Activated naive CD8-positive, alpha-beta T cell treated with anti-CD3 and anti-CD28 coated beads, Interleukin-2, amount 50 U/mL, for 24 hours (primary cell): ENCODE results near the gene RPS6KA3.

Source experiments
- ATAC-seq: fragments of 150-1000 bp; cut with Tn5 transposase; one replicate; pipeline ENCODE4 v1.10.0; 2021
- DNase-seq: peaks from one replicate; pipeline ENCODE4 v3.0.0; 2021
- H3K27ac Mint-ChIP-seq: one replicate; pipeline ENCODE4 v1.8.0; 2021; ENCODE audit warnings: mild to moderate bottlenecking, mixed read lengths
- H3K27me3 Mint-ChIP-seq: one replicate; pipeline ENCODE4 v1.8.0; 2021; ENCODE audit warnings: mixed read lengths
- H3K36me3 Mint-ChIP-seq: one replicate; pipeline ENCODE4 v1.8.0; 2021; ENCODE audit warnings: low read depth, mixed read lengths
- H3K4me1 Mint-ChIP-seq: one replicate; pipeline ENCODE4 v1.8.0; 2021; ENCODE audit warnings: mixed read lengths
- H3K4me3 Mint-ChIP-seq: one replicate; pipeline ENCODE4 v1.8.0; 2021; ENCODE audit warnings: mild to moderate bottlenecking, moderate library complexity, mixed read lengths
- H3K9me3 Mint-ChIP-seq: one replicate; pipeline ENCODE4 v1.8.0; 2021; ENCODE audit warnings: mixed read lengths

The RPS6KA3 gene

DNA sequence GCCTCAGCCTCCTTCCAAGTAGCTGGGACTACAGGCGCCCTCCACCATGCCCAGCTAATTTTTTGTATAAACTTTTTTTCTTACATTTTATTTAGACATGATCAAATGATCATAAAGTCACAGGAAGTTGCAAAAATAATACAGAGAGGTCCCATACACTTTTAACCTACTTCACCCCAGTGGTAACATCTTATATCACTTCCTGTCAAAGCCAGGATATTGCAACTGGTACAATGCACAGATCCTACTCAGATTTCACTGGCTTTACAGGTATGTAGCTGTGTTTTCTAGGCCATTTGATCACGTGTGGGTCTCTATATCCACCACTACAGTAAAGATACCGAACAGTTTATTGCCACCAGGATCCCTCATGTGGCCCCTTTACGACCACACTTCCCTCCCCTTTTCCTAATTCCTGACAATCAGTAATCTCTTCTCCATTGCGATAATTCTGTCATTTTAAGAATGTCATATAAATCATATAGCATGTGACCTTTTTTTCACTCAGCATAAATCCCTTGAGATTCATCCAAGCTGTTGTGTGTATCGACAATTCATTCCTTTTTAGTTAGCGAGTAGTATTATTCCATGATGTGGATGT, 18.0 kb downstream of the RPS6KA3 start:
- peaks cover 24% of the 10 kb centered on the region for H3K36me3 Mint-ChIP-seq
- no peak overlapping the region for H3K4me3 Mint-ChIP-seq
- DNase-seq (no peak), ATAC-seq (no peak)
- no peak overlapping the region for H3K27ac Mint-ChIP-seq
- H3K4me1 Mint-ChIP-seq, result peaks cover 36% of the 10 kb centered on the region
- no peaks in the 10 kb centered on the region for H3K27me3 Mint-ChIP-seq
- no peaks in the 10 kb centered on the region for H3K9me3 Mint-ChIP-seq

DNA sequence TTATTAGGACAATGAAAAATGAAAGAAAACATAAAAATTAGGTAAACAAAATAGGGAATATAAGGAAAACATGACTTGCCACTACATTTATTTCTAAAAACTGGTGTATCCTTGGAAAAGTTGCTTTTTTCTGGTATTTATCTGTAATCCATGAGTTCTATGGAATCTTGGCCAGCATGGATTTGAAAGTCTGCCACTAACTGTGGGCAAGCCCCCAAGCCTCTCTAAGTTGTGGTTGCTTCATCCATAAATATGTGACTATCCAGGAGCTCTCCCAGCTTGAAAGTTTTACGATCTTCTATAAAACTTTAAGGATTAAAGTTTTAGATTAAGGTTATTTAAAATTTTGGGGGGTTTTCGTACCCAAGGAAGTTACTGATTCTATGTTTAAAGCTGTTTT, 21.8 kb downstream of the RPS6KA3 start:
- DNase-seq (no peak), ATAC-seq (no peak)
- Mint-ChIP-seq H3K9me3 (no peaks in the 10 kb centered on the region), H3K36me3 (peaks cover 20% of the 10 kb centered on the region), H3K4me3 (no peak overlapping the region), H3K27me3 (no peaks in the 10 kb centered on the region), H3K4me1 (peaks cover 33% of the 10 kb centered on the region), H3K27ac (no peak overlapping the region)

DNA sequence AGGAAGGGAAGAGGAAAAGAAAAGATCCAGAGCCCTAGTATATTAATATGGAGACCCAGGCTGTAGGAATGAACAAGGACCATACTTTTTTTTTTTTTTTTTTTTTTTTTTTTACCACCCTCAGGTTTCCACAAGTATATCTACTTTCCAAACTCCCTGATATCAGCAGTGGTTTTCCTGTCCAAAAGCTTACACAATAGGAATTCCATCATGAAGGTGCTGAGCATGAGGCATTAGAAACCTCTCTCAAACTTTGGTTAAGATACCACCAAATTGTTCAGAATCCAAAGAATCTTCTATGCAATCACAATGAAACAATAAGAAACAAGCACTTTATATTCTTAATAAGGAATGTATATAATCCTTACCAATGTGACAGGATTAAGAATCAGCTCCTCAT, 26.5 kb downstream of the RPS6KA3 start:
- peaks cover 4% of the 10 kb centered on the region for H3K9me3 Mint-ChIP-seq
- no peak for DNase-seq
- H3K27ac Mint-ChIP-seq, result no peak overlapping the region
- no peak for ATAC-seq
- H3K36me3 Mint-ChIP-seq, result peaks cover 33% of the 10 kb centered on the region
- no peak overlapping the region for H3K4me3 Mint-ChIP-seq
- no peaks in the 10 kb centered on the region for H3K27me3 Mint-ChIP-seq
- H3K4me1 Mint-ChIP-seq, result peaks cover 43% of the 10 kb centered on the region

DNA sequence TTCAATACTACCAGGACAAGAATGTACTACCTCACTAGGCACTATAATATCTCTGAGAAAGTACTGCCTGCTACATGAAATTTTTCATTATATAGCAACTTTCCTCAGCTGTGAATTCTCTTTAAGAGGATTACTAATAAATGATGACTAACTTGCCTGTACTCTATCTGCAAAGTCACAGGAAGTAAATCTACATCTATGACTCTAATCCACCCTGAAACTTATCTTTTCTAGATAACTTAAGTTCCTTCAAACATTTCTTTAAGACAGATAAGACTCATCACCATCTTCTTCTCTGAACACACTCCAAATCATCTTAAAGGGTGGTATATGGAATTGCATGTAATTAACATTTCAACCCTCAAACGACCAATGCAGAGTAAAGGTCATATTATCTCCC, 28.8 kb downstream of the RPS6KA3 start:
- Mint-ChIP-seq H3K27ac (no peak overlapping the region), H3K9me3 (peaks cover 4% of the 10 kb centered on the region), H3K36me3 (peaks cover 49% of the 10 kb centered on the region), H3K4me3 (no peak overlapping the region), H3K27me3 (no peaks in the 10 kb centered on the region), H3K4me1 (peaks cover 43% of the 10 kb centered on the region)
- DNase-seq, result no peak
- peak; percentile 66 for ATAC-seq

DNA sequence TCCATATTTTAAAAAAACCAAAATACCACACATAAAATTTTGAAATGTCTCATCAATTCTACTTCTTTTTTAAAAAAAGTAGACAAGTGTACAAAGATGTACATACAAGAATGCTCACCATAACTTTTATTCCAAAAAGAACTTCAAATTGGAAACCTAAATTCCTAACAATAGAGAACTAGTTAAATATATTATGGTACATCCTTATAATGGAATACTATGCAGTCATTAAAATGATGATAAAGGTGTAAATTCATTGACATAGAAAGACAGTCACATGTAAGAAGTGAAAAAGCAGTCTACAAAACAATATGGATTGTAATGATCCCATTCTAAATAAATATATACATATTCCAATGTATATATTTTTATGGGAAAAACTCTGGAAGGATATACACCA, 31.0 kb downstream of the RPS6KA3 start:
- Mint-ChIP-seq H3K36me3 (peaks cover 44% of the 10 kb centered on the region), H3K4me3 (no peak overlapping the region), H3K4me1 (peaks cover 35% of the 10 kb centered on the region), H3K27me3 (no peaks in the 10 kb centered on the region), H3K9me3 (peaks cover 4% of the 10 kb centered on the region), H3K27ac (no peak overlapping the region)
- DNase-seq, result no peak
- ATAC-seq, result no peak

GRCh38 chrX:20233336-20233735, 33.4 kb downstream of the RPS6KA3 start:
- peaks cover 54% of the 10 kb centered on the region for H3K36me3 Mint-ChIP-seq
- ATAC-seq (no peak), DNase-seq (no peak)
- H3K27ac Mint-ChIP-seq, result no peak overlapping the region
- no peak overlapping the region for H3K4me3 Mint-ChIP-seq
- H3K9me3 Mint-ChIP-seq, result peaks cover 4% of the 10 kb centered on the region
- peaks cover 23% of the 10 kb centered on the region for H3K4me1 Mint-ChIP-seq
- H3K27me3 Mint-ChIP-seq, result no peaks in the 10 kb centered on the region

- H3K27ac Mint-ChIP-seq, result no peak overlapping the region
- DNase-seq, result no peak
- no peak for ATAC-seq
- peaks cover 50% of the 10 kb centered on the region for H3K36me3 Mint-ChIP-seq
- H3K4me1 Mint-ChIP-seq, result peaks cover 25% of the 10 kb centered on the region
- H3K9me3 Mint-ChIP-seq, result peaks cover 4% of the 10 kb centered on the region
- H3K4me3 Mint-ChIP-seq, result no peak overlapping the region
- H3K27me3 Mint-ChIP-seq, result no peaks in the 10 kb centered on the region
Observed at GRCh38 chrX:20231598-20231997, 35.1 kb downstream of the RPS6KA3 start.

- DNase-seq, result no peak
- peak overlapping the region; percentile 31 for H3K27ac Mint-ChIP-seq
- peaks cover 45% of the 10 kb centered on the region for H3K36me3 Mint-ChIP-seq
- no peak for ATAC-seq
- H3K27me3 Mint-ChIP-seq, result no peaks in the 10 kb centered on the region
- peaks cover 29% of the 10 kb centered on the region for H3K4me1 Mint-ChIP-seq
- H3K9me3 Mint-ChIP-seq, result no peaks in the 10 kb centered on the region
- H3K4me3 Mint-ChIP-seq, result no peak overlapping the region
Observed at GRCh38 chrX:20230406-20230805, 36.3 kb downstream of the RPS6KA3 start.

- DNase-seq, result no peak
- no peaks in the 10 kb centered on the region for H3K9me3 Mint-ChIP-seq
- peaks cover 36% of the 10 kb centered on the region for H3K4me1 Mint-ChIP-seq
- ATAC-seq, result no peak
- H3K27me3 Mint-ChIP-seq, result no peaks in the 10 kb centered on the region
- H3K4me3 Mint-ChIP-seq, result no peak overlapping the region
- peaks cover 44% of the 10 kb centered on the region for H3K36me3 Mint-ChIP-seq
- no peak overlapping the region for H3K27ac Mint-ChIP-seq
Observed at GRCh38 chrX:20229155-20229554, 37.6 kb downstream of the RPS6KA3 start.

DNA sequence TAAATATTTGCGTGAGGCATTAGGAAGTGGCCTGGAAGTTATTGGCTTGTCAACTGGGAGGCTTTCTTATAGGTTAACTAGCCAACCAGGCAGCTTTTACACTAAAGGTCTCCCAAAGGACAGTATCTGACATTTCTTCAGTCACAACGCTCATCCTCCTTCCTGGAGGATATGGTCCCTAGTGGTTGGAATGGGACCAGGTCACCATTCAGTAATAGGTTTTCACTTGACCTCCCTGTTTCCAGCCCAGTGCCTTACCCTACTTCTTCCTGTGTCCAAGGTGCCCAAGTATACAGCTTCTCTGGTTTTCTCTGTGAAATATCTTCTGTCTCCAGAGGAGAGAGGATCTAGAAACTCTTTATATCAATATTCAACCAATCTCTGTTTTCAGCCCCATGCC, 38.5 kb downstream of the RPS6KA3 start:
- Mint-ChIP-seq H3K9me3 (no peaks in the 10 kb centered on the region), H3K36me3 (peaks cover 41% of the 10 kb centered on the region), H3K27ac (no peak overlapping the region), H3K4me1 (peaks cover 44% of the 10 kb centered on the region), H3K4me3 (no peak overlapping the region), H3K27me3 (no peaks in the 10 kb centered on the region)
- no peak for DNase-seq
- no peak for ATAC-seq

GRCh38 chrX:20227116-20227515, 39.6 kb downstream of the RPS6KA3 start:
- DNase-seq, result no peak
- Mint-ChIP-seq H3K4me3 (no peak overlapping the region), H3K27ac (peak overlapping the region; percentile 5), H3K27me3 (no peaks in the 10 kb centered on the region), H3K4me1 (peaks cover 47% of the 10 kb centered on the region), H3K9me3 (no peaks in the 10 kb centered on the region), H3K36me3 (peaks cover 34% of the 10 kb centered on the region)
- ATAC-seq, result no peak

DNA sequence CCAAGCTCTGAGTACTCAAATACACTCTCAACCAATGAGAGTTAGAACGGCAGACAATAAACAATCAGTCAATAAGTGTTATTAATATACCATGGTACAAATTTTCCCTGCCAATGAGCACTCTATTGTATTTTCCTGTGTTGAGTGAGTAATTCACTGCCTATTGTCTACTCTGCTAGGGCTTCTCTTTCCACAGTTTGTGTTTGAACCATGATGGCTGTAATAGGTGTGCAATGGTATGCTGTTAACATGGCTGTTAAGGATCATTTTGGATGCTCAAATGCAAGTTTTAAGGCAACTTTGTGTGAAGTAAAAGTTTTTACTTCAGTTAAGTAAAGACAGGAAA, 41.2 kb downstream of the RPS6KA3 start:
- peaks cover 49% of the 10 kb centered on the region for H3K4me1 Mint-ChIP-seq
- no peaks in the 10 kb centered on the region for H3K9me3 Mint-ChIP-seq
- H3K36me3 Mint-ChIP-seq, result peaks cover 30% of the 10 kb centered on the region
- no peaks in the 10 kb centered on the region for H3K27me3 Mint-ChIP-seq
- H3K27ac Mint-ChIP-seq, result peak overlapping the region; percentile 88
- ATAC-seq (no peak), DNase-seq (no peak)
- H3K4me3 Mint-ChIP-seq, result no peak overlapping the region

GRCh38 chrX:20224814-20225487, 41.8 kb downstream of the RPS6KA3 start:
- peak; percentile 94 for ATAC-seq
- DNase-seq, result no peak
- peaks cover 51% of the 10 kb centered on the region for H3K4me1 Mint-ChIP-seq
- peak overlapping the region; percentile 11 for H3K4me3 Mint-ChIP-seq
- H3K27ac Mint-ChIP-seq, result peak overlapping the region; percentile 88
- H3K9me3 Mint-ChIP-seq, result no peaks in the 10 kb centered on the region
- H3K36me3 Mint-ChIP-seq, result peaks cover 25% of the 10 kb centered on the region
- no peaks in the 10 kb centered on the region for H3K27me3 Mint-ChIP-seq

- ATAC-seq (no peak), DNase-seq (no peak)
- peaks cover 71% of the 10 kb centered on the region for H3K4me1 Mint-ChIP-seq
- H3K4me3 Mint-ChIP-seq, result no peak overlapping the region
- H3K9me3 Mint-ChIP-seq, result no peaks in the 10 kb centered on the region
- H3K27ac Mint-ChIP-seq, result no peak overlapping the region
- H3K36me3 Mint-ChIP-seq, result peaks cover 16% of the 10 kb centered on the region
- no peaks in the 10 kb centered on the region for H3K27me3 Mint-ChIP-seq
Observed at GRCh38 chrX:20221902-20222301, 44.8 kb downstream of the RPS6KA3 start.

DNA sequence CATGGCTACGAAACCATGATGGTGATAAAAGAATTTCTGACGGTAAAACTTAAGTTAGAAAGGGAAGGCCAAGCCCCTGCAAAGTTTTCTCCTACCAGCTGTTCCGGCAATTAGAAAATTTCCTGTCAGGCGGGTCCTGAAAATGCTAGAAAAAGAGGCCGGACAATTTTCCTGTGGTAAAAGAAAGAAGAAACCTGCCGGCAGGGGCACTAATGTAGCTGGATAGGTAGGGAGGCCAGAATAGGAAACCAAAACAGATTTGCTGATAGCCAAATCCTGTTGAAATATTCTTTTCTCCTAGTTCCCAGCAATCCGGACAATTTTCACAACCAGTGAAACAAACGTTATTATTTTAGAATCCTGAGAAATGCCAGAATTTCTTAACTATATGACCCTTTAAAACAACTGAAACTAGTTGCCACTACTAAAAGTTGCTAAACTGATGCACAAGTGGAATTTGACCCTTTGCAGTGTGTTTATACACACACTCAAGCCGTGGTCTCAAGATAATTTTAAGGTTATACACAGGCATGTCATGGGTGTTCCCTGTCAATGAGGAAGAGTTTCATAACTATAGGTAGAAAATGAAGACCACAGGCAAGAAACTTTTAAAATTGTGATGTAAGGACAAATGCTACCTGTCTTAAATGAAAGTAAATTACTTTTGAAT, 47.7 kb downstream of the RPS6KA3 start:
- Mint-ChIP-seq H3K4me1 (peaks cover 62% of the 10 kb centered on the region), H3K4me3 (no peak overlapping the region), H3K27ac (no peak overlapping the region), H3K36me3 (peaks cover 14% of the 10 kb centered on the region), H3K9me3 (no peaks in the 10 kb centered on the region), H3K27me3 (no peaks in the 10 kb centered on the region)
- ATAC-seq, result no peak
- DNase-seq, result no peak
